ENCODE results near the gene ADH5.

DNA sequence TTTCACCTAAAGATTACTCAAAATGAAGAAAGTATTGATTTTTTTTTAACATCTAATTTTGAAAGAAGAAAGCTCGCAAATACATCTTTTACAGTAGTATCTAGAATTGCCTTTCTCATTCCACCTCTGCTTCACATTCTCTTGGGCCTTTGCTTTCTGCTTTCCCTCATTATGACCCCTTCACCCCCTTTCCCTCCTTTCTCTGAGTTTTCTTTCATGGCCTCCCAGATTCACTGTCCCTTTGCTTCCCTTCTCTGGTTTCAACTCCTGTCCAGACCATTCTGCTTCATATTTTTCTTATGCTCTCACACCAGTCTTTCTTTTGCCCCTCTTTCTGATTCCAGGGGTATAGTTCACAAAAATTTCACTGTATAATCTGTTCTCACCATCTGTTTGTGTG is 29.0 kb downstream of the ADH5 start:
- TF ChIP-seq, protein P1, sequence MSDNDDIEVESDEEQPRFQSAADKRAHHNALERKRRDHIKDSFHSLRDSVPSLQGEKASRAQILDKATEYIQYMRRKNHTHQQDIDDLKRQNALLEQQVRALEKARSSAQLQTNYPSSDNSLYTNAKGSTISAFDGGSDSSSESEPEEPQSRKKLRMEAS (IDR thresholded peaks at IDR 0.05) = no peak
- TF ChIP-seq, protein P2, sequence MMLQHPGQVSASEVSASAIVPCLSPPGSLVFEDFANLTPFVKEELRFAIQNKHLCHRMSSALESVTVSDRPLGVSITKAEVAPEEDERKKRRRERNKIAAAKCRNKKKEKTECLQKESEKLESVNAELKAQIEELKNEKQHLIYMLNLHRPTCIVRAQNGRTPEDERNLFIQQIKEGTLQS (IDR thresholded peaks at IDR 0.05; ENCODE audit: insufficient read depth, low read depth, low read length) = no peak
